Measurements from ENCODE around the gene NUCB2.

NUCB2 gene

GRCh38 chr11:17272801-17273200 is 3.7 kb upstream of the NUCB2 start:
- DNase-seq, result no peak

- no peak for DNase-seq
Measured at GRCh38 chr11:17273211-17273610, 3.3 kb upstream of the NUCB2 start.

DNA sequence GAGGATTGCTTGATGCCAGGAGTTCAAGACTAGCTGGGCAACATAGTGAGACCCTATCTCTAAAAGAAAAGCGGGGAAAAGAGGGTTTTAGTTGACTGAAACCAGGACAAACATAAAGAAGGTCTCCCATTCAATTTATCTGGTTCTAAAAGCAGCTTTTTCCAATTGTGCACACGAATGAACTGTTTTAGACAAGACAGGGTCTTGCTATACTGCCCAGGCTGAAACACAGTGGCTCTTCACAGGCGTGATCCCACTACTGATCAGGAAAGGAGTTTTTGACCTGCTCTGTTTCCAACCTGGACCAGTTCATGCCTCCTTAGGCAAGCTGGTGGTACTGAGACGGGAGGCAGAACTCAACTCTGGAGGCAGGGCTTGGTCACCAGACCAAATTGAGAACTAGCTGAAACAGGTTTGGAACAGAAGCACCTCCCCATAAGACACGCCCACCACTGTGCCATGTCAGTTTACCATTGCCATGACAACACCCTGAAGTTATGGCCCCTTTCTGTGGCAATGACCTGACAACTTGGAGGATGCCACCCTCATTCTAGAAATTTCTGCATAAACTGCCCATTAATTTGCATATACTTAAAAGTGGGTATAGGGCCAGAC is 2.8 kb upstream of the NUCB2 start:
- no peak for DNase-seq

DNA sequence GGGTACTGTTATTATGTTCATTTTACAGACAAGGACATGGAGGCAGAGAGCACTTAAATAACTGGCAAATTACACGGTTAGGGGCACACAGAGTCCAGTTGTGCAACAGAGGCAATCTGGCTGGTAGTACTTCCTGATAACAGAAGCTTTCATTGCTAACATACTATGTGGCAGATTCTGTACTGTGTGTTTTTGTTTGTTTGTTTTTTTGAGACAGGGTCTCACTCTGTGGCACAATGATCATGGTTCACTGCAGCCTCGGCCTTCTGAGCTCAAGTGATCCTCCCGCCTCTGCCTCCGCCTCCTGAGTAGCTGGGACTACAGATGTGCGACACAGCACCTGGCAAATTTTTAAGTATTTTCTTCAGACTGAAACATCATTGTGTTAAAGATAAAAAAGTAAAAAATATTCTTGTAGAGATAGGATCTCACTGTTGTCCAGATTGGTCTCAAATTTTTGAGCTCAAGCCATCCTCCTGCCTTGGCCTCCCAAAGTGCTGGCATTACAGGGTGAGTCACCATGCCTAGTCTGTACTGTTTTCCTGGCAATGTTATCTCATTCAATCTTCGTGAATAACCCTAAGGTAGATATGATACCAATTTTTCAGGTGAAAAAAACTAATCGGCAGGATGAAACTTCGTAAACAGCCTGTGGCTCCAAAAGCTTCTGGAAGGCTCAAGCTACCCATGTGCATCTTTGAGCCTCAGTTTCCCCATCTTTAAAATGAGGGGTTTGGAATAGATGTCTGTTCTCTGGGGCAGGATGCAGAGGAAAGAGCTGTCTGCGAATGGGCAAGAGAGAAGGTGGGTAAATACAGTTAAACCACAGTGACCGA is 921 bp upstream of the NUCB2 start:
- no peak for DNase-seq

GRCh38 chr11:17277024-17277584 is 565 bp downstream of the NUCB2 start:
- no peak for DNase-seq

DNA sequence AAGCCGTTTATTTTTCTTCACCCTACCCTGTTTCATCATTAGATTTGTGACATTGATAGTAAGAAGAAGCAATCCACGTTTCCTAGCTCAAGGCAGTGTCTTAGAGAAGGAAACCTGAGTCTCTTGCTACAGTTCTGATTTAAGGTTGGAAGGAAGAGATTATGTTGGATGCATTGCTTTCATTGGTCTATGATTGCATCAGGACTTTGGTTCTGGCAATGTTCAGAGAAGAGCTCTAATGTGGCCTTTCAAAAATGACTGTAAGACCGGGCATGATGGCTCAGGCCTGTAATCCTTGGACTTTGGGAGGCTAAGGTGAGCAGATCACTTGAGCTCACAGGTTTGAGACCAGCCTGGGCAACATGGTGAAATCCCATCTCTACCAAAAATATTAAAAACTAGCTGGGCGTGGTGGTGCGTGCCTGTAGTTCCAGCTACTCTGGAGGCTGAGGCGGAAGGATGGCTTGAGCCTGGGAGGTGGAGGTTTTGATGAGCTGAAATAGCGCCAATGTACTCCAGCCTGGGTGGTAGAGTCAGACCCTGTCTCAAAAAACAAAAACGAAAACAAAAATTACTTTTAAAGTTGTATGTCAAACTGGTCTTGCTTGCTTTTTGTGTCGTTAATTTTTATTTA is 4.1 kb downstream of the NUCB2 start:
- DNase-seq, result no peak

- DNase-seq, result no peak
Measured at GRCh38 chr11:17286332-17286731, 9.8 kb downstream of the NUCB2 start.

DNA sequence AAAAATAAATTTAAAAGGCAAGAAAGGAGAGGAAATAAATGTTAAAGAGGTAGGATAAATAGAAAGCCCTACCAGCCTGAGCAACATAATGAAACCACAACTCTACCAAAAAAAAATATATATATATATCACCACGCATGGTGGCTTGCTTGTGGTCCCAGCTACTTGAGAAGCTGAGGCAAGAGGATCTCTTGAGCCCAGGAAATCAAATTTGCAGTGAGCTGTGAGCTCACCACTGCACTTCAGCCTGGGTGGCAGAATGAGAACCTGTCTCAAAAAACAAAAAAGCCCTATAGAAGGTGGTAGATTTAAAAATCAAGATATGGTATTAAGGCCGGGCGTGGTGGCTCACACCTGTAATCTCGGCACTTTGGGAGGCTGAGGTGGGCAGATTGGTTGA is 10.5 kb downstream of the NUCB2 start:
- no peak for DNase-seq

DNA sequence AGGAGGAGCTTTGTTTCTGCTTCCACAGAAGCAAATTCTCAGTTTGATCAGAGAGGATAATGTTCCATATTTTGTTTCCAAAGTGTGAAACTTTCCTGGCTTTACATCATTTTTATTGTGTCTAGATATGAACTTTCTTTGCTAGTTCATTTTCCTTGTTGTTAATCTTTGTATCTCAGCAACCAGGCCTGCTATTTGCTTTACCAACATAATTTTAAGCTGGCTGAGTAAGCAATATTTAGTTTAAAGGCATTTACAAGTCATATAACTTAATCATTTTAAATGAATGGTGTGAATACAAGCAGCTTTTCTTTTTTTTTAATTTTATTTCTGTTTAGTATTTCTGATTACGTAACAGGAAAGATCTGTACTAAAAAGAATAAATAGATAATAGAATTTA is 15.2 kb downstream of the NUCB2 start:
- no peak for DNase-seq

DNA sequence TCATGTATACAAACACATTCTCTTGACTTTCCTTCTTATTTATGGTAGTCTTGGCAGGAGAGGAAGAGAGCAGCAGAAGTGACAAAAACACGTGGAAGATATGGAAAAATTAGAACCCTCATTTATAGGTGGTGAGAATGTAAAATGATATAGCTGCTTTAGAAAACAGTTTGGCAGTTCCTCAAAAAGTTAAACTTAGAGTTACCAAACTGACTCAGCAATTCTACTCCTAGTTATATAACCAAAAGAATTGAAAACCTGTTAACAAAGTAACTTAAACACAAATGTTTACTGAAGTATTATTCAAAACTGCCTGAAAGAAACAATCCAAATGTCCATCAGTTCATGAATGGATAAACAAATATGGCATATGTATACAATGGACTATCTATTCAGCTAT is 16.8 kb downstream of the NUCB2 start:
- no peak for DNase-seq

DNA sequence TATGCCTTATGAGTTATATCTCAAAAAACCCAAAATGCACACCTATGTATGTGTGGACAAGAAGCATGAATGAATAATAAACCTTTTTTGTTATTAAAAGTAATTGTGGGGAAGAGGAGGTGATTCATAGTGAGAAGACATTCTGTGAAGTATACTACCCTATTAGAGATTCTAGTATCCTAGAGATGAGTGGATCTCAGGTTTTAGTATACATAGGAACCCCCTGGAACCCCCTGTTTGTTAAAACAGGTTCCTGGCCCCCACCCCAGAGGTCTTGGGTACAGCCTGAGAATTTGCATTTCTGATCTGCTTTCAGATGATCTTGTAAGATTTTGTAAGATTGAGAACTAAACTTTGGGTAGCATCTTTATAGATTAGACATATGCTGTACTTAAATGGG is 17.5 kb downstream of the NUCB2 start:
- DNase-seq, result no peak

- no peak for DNase-seq
Measured at GRCh38 chr11:17296852-17297559, 20.5 kb downstream of the NUCB2 start.

GRCh38 chr11:17298302-17298701 is 21.8 kb downstream of the NUCB2 start:
- peak; percentile 68 for DNase-seq

GRCh38 chr11:17300372-17300771 is 23.8 kb downstream of the NUCB2 start:
- no peak for DNase-seq

GRCh38 chr11:17313349-17314231 is 37.1 kb downstream of the NUCB2 start:
- DNase-seq, result no peak

DNA sequence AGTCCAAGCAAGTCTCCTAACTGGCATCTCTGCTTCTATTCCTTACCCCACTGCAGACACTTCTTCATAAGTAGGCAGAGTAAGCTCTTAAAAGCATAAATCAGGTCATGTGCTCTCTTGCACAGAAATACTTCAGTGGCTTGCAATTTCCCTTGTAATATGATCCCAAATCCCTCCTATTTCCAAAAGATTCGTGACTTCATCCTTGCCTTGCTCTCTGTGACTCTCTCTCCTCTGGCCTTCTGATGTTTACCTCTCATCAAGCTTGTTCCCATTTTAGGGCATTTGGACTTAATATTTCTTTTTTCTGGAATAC is 37.7 kb downstream of the NUCB2 start:
- DNase-seq, result no peak

GRCh38 chr11:17314904-17315426 is 38.4 kb downstream of the NUCB2 start:
- DNase-seq, result no peak

GRCh38 chr11:17328871-17329494 is 52.4 kb downstream of the NUCB2 start:
- DNase-seq, result no peak

DNA sequence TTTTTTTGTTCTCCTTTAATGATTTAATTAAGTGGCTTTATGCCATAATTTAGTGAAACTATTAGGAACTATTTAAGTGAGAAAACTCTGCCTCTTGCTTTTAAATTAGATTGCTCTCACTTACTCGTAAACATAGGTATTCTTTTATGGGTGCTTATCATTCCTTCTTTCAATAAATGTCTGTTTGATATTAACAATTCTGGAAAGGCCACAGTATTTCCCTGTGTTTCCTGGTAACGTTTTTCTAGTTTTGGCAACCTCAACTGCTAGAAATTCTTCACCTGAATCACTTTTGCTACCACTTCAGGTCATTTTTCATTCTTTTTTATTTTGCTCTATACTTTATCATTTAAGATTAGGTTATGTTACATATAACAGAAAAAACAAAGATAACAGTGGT is 55.1 kb downstream of the NUCB2 start:
- DNase-seq, result no peak

- no peak for DNase-seq
Measured at GRCh38 chr11:17333799-17334586, 57.5 kb downstream of the NUCB2 start.

DNA sequence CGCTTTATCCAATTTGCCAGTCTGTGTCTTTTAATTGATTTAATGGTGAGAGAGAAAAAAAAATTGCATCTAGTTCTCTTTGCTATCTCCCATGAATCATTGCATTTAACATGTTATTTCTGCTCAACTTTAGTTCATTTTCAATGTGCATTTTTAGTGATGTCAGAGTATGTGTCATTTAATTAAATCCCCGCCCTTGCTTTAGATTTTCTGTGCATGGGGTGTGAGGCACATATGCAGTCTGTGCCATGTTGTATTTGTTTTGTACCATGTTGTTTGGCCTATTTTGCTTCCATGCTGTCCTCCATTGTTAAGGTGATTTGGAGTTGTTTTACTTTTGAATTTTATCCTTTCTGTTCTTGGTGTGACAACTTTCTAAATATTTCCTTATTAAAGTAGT is 66.7 kb downstream of the NUCB2 start:
- no peak for DNase-seq

All from activated naive CD4-positive, alpha-beta T cell treated with anti-CD3 and anti-CD28 coated beads, Interleukin-2, amount 50 U/mL, for 16 hours (primary cell).